GM12878 (cell line): ENCODE measurements around the gene SHLD1. TPM values are rescaled to one million over a fixed set of nuclear protein-coding genes. Genes with fewer than 3 reads are reported as not detected.

Experiments
- ATAC-seq: fragments of 200-7000 bp; cut with Tn5 transposase; 3 replicates; pipeline ENCODE4 v1.9.1; 2020; ENCODE audit warnings: mild to moderate bottlenecking, moderate library complexity
- BruUV-seq: library from RNA; stranded (reverse); fragments of 400-500 nt; replicated peaks from 2 replicates; lab custom pipeline; 2021; lab: Mats Ljungman, UMichigan
- CTCF ChIA-PET: fragments of 300-600 bp; sonication (Branson Sonifier 250); formaldehyde crosslinking; extraction: SDS; loops from one replicate; lab custom pipeline; 2021; ENCODE audit warnings: inconsistent platforms; lab: Yijun Ruan, JAX
- POLR2A ChIA-PET: fragments of 350-600 bp; formaldehyde crosslinking; extraction: SDS; loops from one replicate; lab custom pipeline; 2021; ENCODE audit warnings: inconsistent platforms; lab: Charles Lee
- RAD21 ChIA-PET: fragments of 300-600 bp; sonication (Branson Sonifier 250); formaldehyde crosslinking; loops from one replicate; lab custom pipeline; 2023; ENCODE audit warnings: antibody characterized with exemption; ENCODE audit not compliant: unreplicated experiment; lab: Charles Lee
- SMC1A ChIA-PET: fragments of 300-600 bp; sonication (Branson Sonifier 250); formaldehyde crosslinking; loops from one replicate; lab custom pipeline; 2023; ENCODE audit not compliant: unreplicated experiment, uncharacterized antibody; lab: Charles Lee
- DNase-seq: peaks from one replicate; pipeline ENCODE4 v3.0.0-alpha.2; 2011; ENCODE audit warnings: low read depth, low spot score
- FAIRE-seq: peaks from 3 replicates; lab custom pipeline; 2011; peaks lifted over from hg19 to GRCh38; lab: Jason Lieb, UNC
- H2AFZ ChIP-seq: 2 replicates; pipeline ENCODE4 v1.6.0; 2011; ENCODE audit warnings: low read depth, low read length, control low read depth; ENCODE audit not compliant: control insufficient read depth
- H3K27ac ChIP-seq: 2 replicates; pipeline ENCODE4 v1.5.1; 2011; ENCODE audit warnings: control low read depth; ENCODE audit not compliant: control insufficient read depth, insufficient read depth
- H3K27me3 ChIP-seq, 2 experiments: replicated peaks in 1 of 2; 2 replicates each; pipeline versions ENCODE4 v1.6.0 to v1.6.1; 2011; ENCODE audit warnings: low read length in 1 of 2; ENCODE audit not compliant: control insufficient read depth in 2 of 2, insufficient read depth in 2 of 2
- H3K36me3 ChIP-seq, 2 experiments: 2 replicates each; pipeline ENCODE4 v1.5.1; 2011; ENCODE audit warnings: low read length in 1 of 2; ENCODE audit not compliant: control insufficient read depth in 2 of 2, insufficient read depth in 2 of 2
- H3K4me1 ChIP-seq: 2 replicates; pipeline ENCODE4 v1.6.1; 2011; ENCODE audit warnings: mild to moderate bottlenecking, low read length, moderate library complexity, mixed read lengths; ENCODE audit not compliant: control insufficient read depth, insufficient read depth
- H3K4me2 ChIP-seq: 2 replicates; pipeline ENCODE4 v1.6.0; 2011; ENCODE audit warnings: control low read depth; ENCODE audit not compliant: control insufficient read depth, insufficient read depth
- H3K4me3 ChIP-seq: fragments of 200-600 bp; sonication (generic); 2 replicates; pipeline ENCODE4 v1.5.1; 2016
- H3K79me2 ChIP-seq: 2 replicates; pipeline ENCODE4 v1.6.0; 2011; ENCODE audit warnings: low read length; ENCODE audit not compliant: control insufficient read depth, insufficient read depth
- H3K9ac ChIP-seq: 2 replicates; pipeline ENCODE4 v1.8.0; 2011; ENCODE audit warnings: low read length, control low read depth, mixed read lengths; ENCODE audit not compliant: control insufficient read depth, insufficient read depth
- H3K9me3 ChIP-seq: replicated peaks from 3 replicates; pipeline ENCODE4 v1.5.1; 2011; ENCODE audit warnings: mild to moderate bottlenecking, low read length; ENCODE audit not compliant: control insufficient read depth, insufficient read depth
- H4K20me1 ChIP-seq: 2 replicates; pipeline ENCODE4 v1.6.0; 2011; ENCODE audit not compliant: control insufficient read depth, insufficient read depth
- BMI1 ChIP-seq: fragments of 450-650 bp; IDR thresholded peaks from 2 replicates; pipeline ENCODE4 v1.6.1; 2016; ENCODE audit warnings: mild to moderate bottlenecking, moderate library complexity, borderline replicate concordance
- CBX3 ChIP-seq: fragments of 200-600 bp; sonication (generic); IDR thresholded peaks from 2 replicates; pipeline ENCODE4 v1.6.1; 2016; ENCODE audit warnings: low read depth, borderline replicate concordance
- CEBPB ChIP-seq, 2 experiments: fragments of 150-350 bp in 1 of 2; IDR thresholded peaks; 2 replicates each; pipeline ENCODE4 v1.6.1; 2012 to 2014; ENCODE audit warnings: low read depth in 2 of 2, low read length in 2 of 2, borderline replicate concordance in 1 of 2, inconsistent platforms in 1 of 2
- IKZF1 ChIP-seq: fragments of 450-650 bp; conservative IDR thresholded peaks from 2 replicates; pipeline ENCODE4 v1.6.1; 2017; ENCODE audit warnings: antibody characterized with exemption, mild to moderate bottlenecking
- MLLT1 ChIP-seq: fragments of 450-650 bp; IDR thresholded peaks from 2 replicates; pipeline ENCODE4 v1.6.1; 2016; ENCODE audit warnings: mild to moderate bottlenecking
- NBN ChIP-seq: fragments of 450-650 bp; IDR thresholded peaks from 2 replicates; pipeline ENCODE4 v1.6.1; 2016
- RAD51 ChIP-seq: fragments of 450-650 bp; IDR thresholded peaks from 2 replicates; pipeline ENCODE4 v1.6.1; 2016; ENCODE audit warnings: moderate library complexity, mild to moderate bottlenecking, inconsistent platforms
- SREBF1 ChIP-seq: IDR thresholded peaks from 2 replicates; pipeline ENCODE4 v1.6.1; 2012; ENCODE audit warnings: mild to moderate bottlenecking, low read length
- TCF3 ChIP-seq: IDR thresholded peaks from 2 replicates; pipeline ENCODE4 v1.6.1; 2012; ENCODE audit warnings: low read depth, mild to moderate bottlenecking, low read length, borderline replicate concordance; ENCODE audit not compliant: insufficient read depth
- ZBTB4 ChIP-seq: fragments of 450-650 bp; formaldehyde crosslinking; IDR thresholded peaks from 2 replicates; pipeline ENCODE4 v1.4.0; 2022; ENCODE audit warnings: mild to moderate bottlenecking, moderate library complexity
- ZNF274 ChIP-seq: IDR thresholded peaks from one replicate; pipeline ENCODE4 v1.8.0; 2011; ENCODE audit not compliant: insufficient read length, insufficient read depth
- ZNF384 ChIP-seq: IDR thresholded peaks from 2 replicates; pipeline ENCODE4 v1.6.1; 2012; ENCODE audit warnings: low read depth, mild to moderate bottlenecking, low read length, improper control_type of control experiment, borderline replicate concordance
- WGBS: methylation state at CpG from one replicate; pipeline ENCODE4 v1.1.6; 2016; ENCODE audit warnings: low lambda C conversion rate; ENCODE audit not compliant: insufficient replicate concordance, insufficient coverage; ENCODE audit errors: missing lambda C conversion rate; 5-methylcytosine and 5-hydroxymethylcytosine counted together
- in situ Hi-C: fragments of 300-500 bp; cut with MboI; formaldehyde crosslinking; loops from 9 replicates; pipeline ENCODE4 v1.14.3; 2018; ENCODE audit warnings: mixed read lengths
- intact Hi-C: fragments of 100-400 bp; cut with micrococcal nuclease; formaldehyde crosslinking; loops from one replicate; pipeline ENCODE4 v1.14.2; 2022; ENCODE audit not compliant: unreplicated experiment
- polyA plus RNA-seq, 11 experiments: library from polyadenylated mRNA; depleted of rRNA in 4 of 11; unstranded in 6 of 11; stranded (reverse) in 5 of 11; fragments of >200 nt; fragmentation: Nextera tagmentation in 4 of 11; fragmentation: Illumina TruSeq in 1 of 11; extraction: Ambion mirVana in 4 of 11; extraction: Trizol in 1 of 11; gene quantifications; 1 replicate in 1 of 11; 2 replicates in 10 of 11; pipeline versions ENCODE4 v1.2.1 to v1.2.3, GENCODE V29; 2011 to 2016; ENCODE audit warnings: inconsistent platforms in 2 of 11, missing spikeins in 2 of 11, low read depth in 1 of 11
- total RNA-seq, 4 experiments: library from RNA; depleted of rRNA in 3 of 4; stranded (reverse); fragments of >200 nt in 3 of 4; fragmentation: Illumina TruSeq in 1 of 4; extraction: Trizol in 1 of 4; gene quantifications; 2 replicates each; pipeline versions ENCODE4 v1.2.1 to v1.2.3, GENCODE V29; 2013 to 2021

SHLD1 gene
- total and polyA plus RNA-seq, 10 of the 15 experiments (the other 5 are each of a cell fraction or from before 2014, with no cell fraction given): 10.8 to 70.9 (median 25.4) TPM

GRCh38 chr20:5829241-5829809 is 79.1 kb downstream of the SHLD1 start:
- Histone ChIP-seq H3K9ac (no peak overlapping the region), H3K27ac (no peak overlapping the region), H3K4me3 (no peak overlapping the region), H3K36me3 (peaks cover 0 to 3% of the 10 kb centered on the region in 2 experiments; a peak in 1 of 4 replicates), H3K9me3 (no peaks in the 10 kb centered on the region), H3K4me1 (no peaks in the 10 kb centered on the region), H2AFZ (no peak overlapping the region), H3K27me3 (no peaks in the 10 kb centered on the region), H4K20me1 (no peaks in the 10 kb centered on the region), H3K4me2 (no peak overlapping the region), H3K79me2 (no peaks in the 10 kb centered on the region)
- intact Hi-C loops (no loop called here), in situ Hi-C loops (no loop called here)
- no peak for ATAC-seq
- ChIA-PET POLR2A (no interaction called here), CTCF (interaction anchor here (1.2 kb wide), 1 partner anchor 13 kb away, joined by 3 read pairs; no protein-coding TSS in a partner anchor), SMC1A (interaction anchor here (0.6 kb wide), 1 partner anchor 792 kb away, joined by 3 read pairs; no protein-coding TSS in a partner anchor), RAD21 (no interaction called here)
- TF ChIP-seq RAD51: no peak
- TF ChIP-seq NBN: no peak
- TF ChIP-seq TCF3: no peak
- TF ChIP-seq CEBPB (IDR thresholded peaks at IDR 0.05; ENCODE audit: borderline replicate concordance in 1 of 2, low read depth in 2 of 2, low read length in 2 of 2): no peak
- no peak for TF ChIP-seq CBX3
- no peak for DNase-seq
- 65% methylated on average over 3 of the region's 3 CpGs for WGBS
- no peak for FAIRE-seq
- no TSS peak for BruUV-seq

- Histone ChIP-seq H3K4me1 (no peaks in the 10 kb centered on the region), H3K9ac (no peak overlapping the region), H3K79me2 (no peaks in the 10 kb centered on the region), H3K36me3 (no peaks in the 10 kb centered on the region), H3K27ac (no peak overlapping the region), H2AFZ (no peak overlapping the region), H3K27me3 (no peaks in the 10 kb centered on the region), H3K4me2 (no peak overlapping the region), H3K4me3 (no peak overlapping the region), H3K9me3 (no peaks in the 10 kb centered on the region; the same call in 2 of the 3 replicates), H4K20me1 (no peaks in the 10 kb centered on the region)
- intact Hi-C loops: no loop called here
- in situ Hi-C loops: no loop called here
- no peak for TF ChIP-seq BMI1
- TF ChIP-seq ZBTB4 (CRISPR knock-in tag): no peak
- TF ChIP-seq SREBF1: no peak
- no peak for TF ChIP-seq IKZF1
- TF ChIP-seq MLLT1: no peak
- TF ChIP-seq ZNF384: no peak
- TF ChIP-seq ZNF274: no peak
- ChIA-PET POLR2A (no interaction called here), RAD21 (no interaction called here), SMC1A (interaction anchor here (1.1 kb wide), 1 partner anchor 8 kb away, joined by 3 read pairs; no protein-coding TSS in a partner anchor), CTCF (no interaction called here)
- no peak for ATAC-seq
- 93% methylated on average over 12 of the region's 12 CpGs for WGBS
- no peak for DNase-seq
- FAIRE-seq: no peak
- no TSS peak for BruUV-seq
Observed at GRCh38 chr20:5831539-5832237, 81.5 kb downstream of the SHLD1 start.
